GM18868 (cell line): ENCODE measurements around the gene IQUB.
"Not testable (repeated sequence)": the region's sequence is repeated elsewhere in the genome, so short reads cannot be mapped to it uniquely, and the experiment has no call there.

Source experiments
- ATAC-seq: cut with Tn5 transposase; IDR thresholded peaks from one replicate; pipeline ENCODE4 v1.9.1; 2021; ENCODE audit warnings: mild to moderate bottlenecking, moderate library complexity; ENCODE audit not compliant: unreplicated experiment

Gene IQUB

DNA sequence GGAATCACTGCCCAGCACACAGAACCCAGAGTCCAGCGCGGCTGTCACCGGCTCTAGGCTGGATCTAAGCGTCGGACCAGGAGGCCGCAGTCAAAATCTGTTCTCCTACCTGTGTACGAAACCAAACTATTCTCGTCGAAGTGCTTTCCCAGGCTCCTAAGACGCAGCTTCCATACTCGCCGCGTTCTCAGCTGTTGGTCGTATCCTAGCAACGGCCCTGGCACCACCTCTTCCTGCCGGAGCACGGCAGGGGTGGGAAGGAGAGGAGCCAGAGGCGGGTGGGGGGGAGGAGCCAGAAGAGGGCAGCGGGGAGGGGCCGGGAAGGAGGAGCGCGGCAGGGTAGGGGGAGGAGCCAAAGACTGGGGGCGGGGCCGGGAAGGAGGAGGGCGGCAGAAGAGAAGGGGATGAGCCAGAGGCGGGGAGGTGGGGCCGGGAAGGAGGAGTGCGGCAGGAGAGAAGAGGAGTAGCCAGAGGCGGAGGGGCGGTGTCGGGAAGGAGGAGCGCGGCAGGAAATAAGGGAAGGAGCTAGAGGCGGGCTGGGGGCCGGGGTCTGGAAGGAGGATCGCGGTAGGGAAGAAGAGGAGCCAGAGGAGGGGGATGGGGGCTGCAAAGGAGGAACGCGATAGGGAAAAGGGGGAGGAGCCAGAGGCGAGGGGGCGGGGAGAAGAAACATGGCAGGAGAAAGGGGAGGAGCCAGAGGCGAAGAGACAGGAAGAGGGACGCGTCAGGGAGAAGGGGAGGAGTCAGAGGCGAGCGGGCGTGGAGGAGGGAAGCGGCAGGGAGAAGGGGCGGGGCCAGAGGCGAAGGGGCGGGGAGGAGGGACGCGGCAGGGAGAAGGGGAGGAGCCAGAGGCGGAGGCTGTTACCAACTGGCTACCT, at the start of gene IQUB:
Gene IQUB (minus strand): TSS at position 213 of the 878 bp plus-strand sequence. CDS start 22,255 bp downstream, outside the sequence.
- ATAC-seq = peak; percentile 80

DNA sequence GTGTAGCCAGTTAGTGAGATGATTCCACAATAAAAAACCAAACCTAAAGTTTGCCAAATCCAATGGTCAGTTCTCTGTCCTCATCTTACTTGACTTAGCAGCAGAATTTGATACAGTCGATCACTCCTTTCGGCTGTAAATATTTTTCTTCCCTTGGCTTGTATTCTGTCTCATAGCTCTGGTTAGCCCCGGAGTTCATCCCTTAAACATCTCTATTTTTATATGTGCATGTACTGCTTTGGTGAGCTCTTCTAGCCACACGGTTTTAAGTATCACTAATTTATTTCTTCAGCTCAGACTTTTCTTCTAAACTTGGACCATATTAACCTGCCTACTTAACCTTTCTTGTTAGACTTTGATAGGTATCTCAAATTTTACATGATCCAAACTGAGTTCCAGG, 49.4 kb upstream of the IQUB start:
- ATAC-seq = no peak

DNA sequence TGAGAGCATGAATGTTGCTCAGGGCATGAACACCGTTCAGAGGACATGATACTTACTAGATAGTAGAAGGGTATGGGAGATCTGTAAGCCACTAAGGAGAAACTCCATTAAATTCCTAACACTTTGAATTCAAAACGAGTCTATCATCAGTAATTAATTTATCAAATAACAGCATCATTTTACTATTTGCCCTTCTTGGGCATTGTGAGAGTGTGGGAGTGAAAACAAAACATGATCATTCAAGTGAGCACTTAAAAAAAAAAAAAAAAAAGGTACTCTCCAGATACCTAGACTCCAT, 46.7 kb upstream of the IQUB start:
- ATAC-seq = peak; percentile 7

DNA sequence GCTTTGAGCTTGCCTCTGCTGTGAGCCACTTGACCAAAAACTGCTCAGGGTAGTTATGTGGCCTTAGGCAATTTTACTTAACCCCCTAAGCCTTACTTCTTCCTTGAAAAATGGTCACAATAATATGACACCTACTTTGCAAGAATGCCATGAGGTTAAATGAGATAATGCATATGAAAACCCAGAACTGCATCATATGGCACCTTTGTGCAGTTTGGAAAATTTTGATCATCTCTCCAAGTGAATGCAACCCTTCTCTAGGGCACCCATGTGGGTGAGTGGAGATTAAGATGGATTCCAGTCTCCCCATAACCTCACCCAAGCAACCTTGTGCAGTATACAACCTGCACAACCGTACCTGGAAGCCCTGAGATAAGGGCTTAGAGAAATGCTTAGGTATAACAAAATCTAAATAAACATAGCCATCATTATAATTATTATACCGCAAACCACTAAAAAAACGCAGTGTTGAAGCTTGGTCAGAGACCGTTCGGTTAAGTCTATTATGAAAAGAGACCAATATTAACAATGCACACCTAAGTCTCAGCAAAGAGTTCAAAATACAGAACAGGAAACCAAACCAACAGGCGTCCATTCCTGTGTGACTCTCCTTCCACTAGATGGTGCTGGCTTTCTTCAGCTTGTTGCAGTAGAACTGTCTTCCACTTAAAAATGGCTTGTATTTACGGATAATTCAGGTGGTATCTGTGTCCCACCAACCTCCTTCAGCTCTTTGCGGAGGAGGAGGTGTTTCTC, 46.2 kb upstream of the IQUB start:
- ATAC-seq = peak; percentile 87

DNA sequence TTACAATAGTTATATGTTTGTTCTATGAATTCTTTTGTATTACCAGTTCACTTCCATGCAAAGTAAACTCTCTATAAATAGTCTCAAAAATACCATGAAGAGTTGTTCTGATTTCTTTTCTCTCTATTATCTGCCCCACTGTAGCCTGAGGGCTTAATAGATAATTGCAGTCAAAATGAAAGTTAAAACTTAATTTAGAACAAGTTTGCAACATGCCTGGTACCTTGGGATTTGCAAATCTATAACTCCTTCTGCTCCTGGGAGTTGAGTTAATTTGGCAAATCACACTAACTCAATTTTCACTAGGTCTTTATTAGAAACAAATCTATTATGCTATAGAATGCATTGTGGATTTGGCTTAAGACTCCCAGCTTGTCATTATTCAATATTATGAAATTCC, 45.0 kb upstream of the IQUB start:
- ATAC-seq = no peak

DNA sequence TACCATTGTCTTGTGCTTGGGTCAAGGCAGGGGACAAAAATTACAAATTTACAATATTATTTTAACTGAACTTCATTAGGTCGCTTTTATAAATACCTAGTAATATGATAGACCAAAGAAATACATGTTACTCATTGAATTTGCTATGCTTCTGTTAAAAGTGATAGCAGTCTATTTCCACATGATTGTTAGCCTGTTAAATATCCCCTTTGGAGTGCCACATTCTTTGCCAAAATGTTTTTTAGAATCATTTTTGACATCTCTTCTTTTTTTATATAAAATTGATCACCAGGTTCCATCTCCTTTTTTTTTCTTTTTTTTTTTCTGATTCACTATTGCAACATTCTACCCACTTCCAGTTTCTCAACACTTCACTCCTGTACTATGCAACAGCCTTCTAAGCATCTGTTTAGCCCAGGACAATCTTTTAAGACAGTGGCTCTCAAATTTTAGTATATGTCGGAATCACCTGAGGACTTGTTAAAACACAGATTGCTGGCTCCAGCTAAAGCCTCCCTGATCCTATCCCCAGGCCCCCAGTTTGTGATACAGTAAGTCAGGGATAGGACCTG, 39.6 kb upstream of the IQUB start:
- ATAC-seq = no peak

DNA sequence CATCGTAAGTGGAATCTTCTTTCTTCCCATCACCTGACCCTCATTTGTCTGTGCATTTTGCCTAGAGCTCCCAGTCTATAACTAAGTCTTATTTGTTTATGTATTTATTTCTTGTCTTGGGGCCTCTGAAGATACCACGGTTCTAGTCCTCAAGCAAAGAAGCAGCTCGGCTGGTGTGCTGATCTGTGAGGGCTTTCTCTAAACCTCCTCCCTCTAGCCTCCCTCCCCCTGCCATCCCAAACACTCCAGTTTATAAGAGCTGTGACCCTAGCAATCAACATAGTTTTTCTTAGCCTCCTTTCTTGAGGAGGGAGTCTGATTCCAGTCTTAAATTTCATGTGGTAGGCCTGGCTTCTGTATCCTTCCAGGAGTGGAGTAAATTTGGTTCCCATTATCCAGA, 38.9 kb upstream of the IQUB start:
- ATAC-seq = no peak

DNA sequence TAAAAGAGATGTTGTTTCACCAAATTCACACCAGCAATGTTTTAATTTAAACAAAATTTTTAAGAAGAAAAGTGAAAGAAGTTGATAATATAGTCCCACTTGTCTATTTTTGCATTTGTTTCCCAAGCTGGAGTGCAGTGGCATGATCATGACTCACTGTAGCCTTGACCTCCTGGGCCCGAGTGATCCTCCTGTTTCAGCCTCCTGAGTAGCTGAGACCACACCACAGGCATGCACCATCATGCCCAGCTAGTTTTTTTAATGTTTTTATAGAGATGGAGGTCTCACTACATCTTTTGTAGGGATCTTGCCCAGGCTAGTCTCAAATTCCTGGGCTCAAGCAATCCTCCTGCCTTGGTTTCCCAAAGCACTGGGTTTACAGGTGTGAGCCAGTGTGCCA, 37.3 kb upstream of the IQUB start:
- no peak for ATAC-seq

DNA sequence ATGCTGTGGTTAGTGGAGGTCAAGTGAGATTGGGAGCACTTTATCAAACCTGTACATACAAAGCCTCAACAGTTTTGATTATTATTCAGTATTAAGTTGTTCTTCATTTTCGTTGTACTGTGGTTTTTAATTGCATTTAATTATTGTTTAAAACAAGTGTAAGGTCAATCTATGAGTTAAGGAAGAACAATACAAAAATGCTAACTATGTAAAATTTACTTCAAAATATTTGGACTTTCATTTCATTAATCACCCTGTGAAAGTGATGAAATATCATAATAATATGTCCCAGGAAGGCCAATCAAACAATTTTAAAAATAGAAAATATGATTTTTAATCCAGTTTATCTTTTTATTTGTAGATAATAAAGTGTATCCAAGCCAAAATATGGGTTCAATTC, 36.8 kb upstream of the IQUB start:
- no peak for ATAC-seq

DNA sequence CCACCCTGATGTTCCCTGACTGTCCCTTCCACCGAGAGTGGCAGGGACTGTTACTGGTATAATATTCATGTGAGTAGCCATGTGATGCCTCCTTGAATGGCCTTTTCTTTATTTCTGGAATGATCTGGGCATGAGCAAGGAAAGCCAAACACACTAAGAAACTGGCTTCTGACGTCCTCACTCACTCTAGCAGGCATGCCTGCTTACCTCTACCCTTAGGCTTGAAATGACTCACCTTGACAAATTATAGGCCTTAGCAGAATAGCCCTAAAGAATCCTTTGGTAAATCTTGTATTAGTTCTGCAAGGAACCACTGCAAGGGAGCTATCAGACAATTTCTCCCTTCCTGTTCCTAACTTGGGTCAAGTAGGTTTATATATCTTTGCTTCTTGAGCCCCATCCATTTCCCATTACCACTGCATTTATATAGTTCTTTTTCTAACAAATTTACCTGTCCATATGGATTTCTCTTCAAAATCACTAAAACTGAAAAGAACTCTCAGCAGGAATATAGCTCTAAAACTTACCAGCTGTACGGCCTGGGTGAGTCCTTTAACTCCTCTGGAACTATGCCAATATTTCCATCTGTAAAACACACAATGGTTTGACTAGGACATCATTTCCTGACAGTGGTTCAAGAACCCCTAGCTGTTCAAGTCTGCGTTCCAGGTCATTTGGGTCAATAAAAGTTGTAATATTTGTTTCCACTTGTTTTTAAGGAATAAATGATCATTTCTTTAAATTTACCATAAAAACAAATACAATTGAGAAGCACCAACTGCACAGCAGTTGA, 36.2 kb upstream of the IQUB start:
- peak; percentile 73 for ATAC-seq

DNA sequence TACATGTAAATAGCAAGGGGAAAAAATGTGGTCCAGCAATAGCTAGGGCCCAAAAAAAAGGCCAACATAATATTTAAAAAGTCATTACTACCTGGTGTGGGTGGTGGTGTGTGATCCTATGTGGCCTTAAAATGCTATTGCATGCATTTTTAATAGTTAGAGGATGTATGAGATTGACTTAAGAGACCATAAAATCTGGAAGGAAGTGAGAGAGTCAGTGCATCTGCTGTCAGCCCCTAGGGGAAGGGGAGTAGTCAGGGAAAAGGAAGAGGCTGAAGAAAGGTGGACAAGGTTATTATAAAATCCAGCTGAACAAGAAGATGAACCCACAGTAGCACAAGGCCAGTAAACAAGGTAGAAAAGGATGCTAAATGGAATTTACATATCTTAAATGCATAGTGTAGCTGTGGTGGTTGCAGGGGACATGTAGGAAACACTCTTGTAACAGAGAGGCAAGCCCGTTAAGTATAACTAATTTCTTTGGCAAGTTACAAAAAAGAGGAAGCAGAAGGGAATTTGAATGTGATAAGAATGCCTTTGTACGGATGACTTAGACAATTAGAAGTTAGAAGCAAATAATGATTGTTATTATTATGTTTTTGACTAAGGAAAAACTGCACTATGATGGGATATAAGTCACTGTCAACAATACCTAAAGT, 35.1 kb upstream of the IQUB start:
- ATAC-seq = no peak

DNA sequence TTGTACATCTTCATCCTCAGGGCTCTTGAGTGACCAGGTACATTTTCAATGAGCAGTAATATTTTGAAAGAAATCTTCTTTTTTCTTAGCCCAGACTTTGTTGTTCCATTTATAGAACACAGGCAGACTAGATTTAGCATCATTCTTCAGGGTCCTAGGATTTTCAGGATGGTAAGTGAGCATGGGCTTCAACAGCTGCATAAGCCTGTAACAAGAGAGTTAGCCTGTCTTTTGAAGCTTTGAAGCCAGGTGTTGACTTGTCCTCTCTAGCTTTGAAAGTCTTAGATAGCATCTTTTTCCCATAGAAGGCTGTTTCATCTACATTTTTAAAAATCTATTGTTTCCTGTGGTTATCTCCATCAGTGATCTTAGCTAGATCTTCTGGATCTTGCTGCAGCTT, 27.7 kb upstream of the IQUB start:
- ATAC-seq = no peak

DNA sequence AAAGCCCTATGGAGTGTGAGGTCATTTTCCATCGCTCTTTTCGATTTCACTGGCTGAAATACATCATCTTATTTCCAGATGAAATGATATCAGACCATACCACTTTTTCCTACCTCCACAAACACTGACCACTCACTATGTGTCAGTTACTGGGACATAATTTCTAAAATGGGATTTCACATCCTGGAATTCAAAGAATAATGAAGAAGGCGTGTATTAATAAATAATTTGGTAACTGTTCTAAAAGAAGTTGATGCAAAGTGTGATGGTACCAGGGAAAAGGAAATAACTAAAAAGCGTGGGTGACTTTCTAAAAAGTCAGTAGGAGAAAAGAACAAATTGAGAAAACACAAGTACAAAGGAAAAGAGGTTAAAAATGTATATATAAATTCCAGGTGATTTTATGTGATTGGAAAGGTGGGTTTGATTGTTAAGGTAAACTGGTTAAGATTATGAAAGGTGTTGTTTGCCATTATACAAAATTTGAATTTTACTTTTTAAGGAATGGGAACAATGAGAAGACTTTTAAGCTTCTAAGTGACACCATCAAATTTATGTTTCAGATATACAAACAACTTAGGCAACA, 24.0 kb upstream of the IQUB start:
- no peak for ATAC-seq

DNA sequence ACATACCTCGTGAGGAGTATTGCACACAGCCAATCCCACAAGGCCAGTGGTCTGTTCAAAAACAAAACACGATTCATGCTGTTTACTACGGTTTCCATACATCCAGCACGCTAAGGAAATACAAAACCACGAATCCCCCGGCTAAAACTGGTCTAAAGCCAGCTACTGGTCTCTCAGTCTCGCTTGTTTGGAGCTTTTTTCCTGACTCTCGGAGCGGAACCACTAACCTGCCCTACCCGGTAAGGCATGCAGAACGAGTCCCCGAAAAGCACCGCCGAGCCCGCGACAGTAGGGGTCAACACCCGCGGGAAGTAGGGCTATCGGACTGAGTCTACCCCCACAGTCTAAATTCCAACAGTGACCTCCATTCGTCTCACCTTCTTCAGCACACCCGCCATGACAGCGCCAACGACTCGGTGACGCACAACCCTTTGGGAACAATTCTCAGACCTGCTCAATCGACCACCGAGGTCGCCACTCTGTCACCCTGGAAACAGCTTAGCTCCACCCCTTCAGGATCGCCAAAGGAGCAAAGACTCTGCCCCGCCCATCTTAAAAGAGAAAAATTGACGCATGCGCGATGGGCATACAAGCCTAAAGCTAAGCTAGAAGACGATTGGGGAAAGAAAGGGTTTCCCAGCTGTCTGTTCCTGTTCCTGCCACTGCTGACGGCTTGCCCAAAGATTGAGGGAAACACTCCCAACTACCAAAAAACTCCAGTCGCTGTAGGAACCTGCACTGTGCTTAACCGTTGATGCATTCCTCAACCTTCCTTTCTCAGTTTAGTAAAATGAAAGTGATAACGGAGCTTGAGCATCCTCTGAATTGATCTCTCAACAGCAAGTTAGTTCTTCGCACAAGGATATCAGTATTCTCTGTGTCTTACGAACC, 23.2 kb upstream of the IQUB start, which contains the start of gene NDUFA5:
Gene NDUFA5 (minus strand): TSS at position 421 of the 891 bp plus-strand sequence. CDS start 23 bp downstream, at position 398.
- peak; percentile 98 for ATAC-seq

DNA sequence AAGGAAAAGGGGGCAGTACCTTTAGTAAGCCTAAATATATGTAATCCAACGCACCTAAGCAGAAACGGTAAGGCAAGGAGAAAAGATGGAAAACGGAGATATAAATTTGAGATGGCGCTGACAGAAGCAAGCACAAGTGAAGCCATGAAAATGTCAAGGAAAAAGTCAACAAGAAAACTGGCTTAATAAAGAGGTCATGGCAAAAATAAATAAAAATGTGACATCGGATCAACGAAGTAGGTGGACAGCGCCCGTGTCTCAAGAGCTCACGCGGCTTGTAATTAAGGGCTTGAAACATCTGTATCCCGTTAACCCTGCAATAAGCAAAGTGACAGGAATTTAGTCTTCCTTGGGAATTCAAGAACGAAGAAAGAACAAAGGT, 22.6 kb upstream of the IQUB start:
- no peak for ATAC-seq

DNA sequence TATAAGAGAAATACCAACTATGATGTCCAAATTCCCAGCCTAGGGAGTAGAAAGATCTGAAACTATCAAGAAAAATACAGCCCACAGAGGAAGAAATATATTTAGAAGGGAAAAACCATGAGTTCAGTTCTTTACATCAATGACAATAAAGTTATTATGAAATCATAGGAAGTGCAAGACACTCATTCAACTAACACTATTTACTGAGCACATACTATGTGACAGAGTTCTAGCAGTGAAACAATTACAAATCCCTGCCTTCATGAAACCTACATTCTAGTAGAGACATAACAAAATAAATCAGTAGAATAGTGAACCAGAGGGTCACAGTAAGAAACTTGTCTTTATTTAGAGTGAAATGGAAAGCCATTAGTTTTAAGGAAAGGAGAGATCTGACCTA, 21.1 kb upstream of the IQUB start:
- no peak for ATAC-seq

DNA sequence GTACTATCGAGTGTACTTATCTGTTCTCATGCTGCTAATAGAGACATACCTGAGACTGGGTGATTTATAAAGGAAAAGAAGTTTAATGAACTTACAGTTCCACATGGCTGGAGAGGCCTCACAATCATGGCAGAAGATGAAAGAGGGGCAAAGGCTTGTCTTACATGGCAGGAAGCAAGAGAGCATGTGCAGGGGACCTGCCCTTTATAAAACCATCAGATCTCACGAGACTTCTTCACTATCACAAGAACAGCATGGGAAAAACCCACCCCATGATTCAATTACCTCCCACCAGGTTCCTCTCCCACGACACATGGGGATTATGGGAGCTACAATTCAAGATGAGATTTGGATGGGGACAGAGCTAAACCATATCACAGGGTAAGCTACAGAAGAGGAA, 18.8 kb upstream of the IQUB start:
- no peak for ATAC-seq

DNA sequence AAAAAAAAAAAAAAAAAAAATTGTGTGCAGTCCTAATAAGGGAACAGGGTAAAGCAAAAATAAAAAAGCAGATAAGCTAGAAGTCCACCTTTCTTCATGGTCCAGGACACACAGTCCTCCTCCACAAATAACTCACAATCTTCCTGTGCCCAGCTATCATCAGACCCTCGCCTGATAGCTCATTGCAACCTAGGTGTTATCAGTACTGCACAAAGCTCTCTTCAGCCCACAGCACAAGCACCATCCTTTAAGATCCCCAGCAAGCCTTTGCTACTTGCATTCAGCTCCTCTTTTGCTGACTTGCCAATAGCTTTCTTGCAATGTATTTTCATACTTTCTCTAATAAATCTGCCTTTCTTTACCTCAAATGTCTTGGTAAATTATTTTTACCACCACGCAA, 18.2 kb upstream of the IQUB start:
- ATAC-seq = no peak

DNA sequence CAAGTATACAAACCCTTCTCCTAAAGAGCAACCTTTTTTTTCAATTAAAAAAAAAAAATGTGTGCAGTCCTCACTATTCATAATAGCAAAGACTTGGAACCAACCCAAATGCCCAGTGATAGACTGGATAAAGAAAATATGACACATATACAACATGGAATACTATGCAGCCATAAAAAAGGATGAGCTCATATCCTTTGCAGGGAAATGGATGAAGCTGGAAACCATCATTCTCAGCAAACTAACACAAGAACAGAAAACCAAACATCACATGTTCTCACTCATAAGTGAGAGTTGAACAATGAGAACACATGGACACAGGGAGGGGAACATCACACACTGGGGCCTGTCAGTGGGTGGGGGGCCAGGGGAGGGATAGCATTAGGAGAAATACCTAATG, 17.7 kb upstream of the IQUB start:
- ATAC-seq = not testable (repeated sequence)
